NCI-H1048 (cell line): ENCODE results near the gene CEACAM21.
"Not testable (repeated sequence)": the region's sequence is repeated elsewhere in the genome, so short reads cannot be mapped to it uniquely, and the experiment has no call there.

ENCODE experiments used
- DNase-seq: peaks from one replicate; lab custom pipeline; 2025; lab: John Stamatoyannopoulos, UW

Gene CEACAM21

GRCh38 chr19:41549884-41550283 is 26.1 kb upstream of the CEACAM21 start:
- no peak for DNase-seq

DNA sequence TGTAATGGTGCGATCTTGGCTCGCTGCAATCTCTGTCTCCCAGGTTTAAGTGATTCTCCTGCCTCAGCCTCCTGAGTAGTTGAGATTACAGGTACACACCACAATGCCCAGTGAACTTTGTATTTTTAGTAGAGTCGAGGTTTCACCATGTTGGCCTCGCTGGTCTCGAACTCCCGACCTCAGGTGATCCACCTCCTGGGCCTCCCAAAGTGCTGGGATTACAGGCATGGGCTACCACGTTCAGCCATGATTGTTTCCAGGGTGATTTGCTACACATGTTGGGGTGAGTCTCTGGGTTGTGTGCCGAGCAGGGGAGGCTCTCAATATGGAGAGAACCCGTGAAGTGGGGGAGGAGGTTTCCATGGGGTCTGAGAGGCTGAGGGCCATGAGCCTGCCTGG is 24.8 kb upstream of the CEACAM21 start:
- no peak for DNase-seq

DNA sequence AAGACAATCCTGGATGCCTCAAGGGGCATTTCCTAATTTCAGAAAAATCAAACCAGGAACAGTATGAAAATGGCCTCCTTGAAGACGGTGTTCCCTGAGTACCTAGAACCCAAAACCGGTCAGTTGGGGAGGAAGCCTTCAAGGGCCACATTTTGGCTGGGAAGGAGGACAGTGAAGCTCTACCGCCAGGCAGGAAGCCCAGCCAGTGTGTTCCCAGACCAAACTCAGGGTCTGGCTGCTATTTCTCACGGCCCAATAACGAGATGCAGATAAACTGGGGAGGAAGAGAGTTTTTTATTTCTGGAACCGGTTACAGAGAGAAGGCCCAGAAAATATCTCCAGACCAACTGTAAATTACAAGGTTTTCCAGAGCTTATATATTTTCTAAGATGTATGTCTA is 24.3 kb upstream of the CEACAM21 start:
- no peak for DNase-seq

GRCh38 chr19:41552558-41552957 is 23.4 kb upstream of the CEACAM21 start:
- no peak for DNase-seq

DNA sequence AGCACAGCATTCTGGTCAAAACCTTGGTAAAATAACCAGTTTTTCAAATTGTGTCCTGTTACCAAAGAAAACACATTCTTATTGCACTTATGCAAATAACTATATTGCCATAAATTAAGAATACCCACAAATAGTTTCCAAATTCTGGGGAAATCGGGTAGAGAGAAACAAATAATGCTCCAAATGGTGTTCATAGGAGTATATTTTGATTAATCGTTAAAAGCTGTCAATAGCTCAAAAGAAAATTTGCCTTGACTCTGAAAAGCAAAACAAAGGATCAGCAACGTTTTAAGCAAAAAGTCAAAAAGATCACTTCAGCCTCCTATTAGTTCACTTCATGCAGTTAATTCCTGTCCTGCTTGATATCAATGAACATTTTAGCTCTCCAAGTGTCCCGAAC is 22.2 kb upstream of the CEACAM21 start:
- DNase-seq: no peak

DNA sequence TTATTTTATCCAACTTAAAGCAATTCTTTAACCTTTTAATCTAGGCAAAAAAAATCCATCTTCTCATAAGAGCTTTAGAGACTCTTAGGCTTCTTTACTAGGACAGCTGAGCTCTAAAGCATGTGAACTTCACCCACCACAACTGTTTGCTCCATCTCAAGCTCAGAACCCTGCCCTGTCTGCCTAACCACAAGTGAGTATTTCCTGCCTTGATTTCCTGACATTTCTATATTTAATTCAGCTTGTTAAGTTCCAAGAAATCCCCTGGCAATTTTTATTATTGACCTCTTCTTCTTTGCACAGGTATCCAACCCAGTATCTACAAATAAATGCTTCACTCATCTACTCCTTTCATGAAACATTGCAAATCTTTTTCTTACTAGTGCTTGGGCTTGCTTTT is 21.1 kb upstream of the CEACAM21 start:
- DNase-seq: no peak

- no peak for DNase-seq
Observed at GRCh38 chr19:41555748-41556147, 20.2 kb upstream of the CEACAM21 start.

GRCh38 chr19:41563854-41564514 is 12.0 kb upstream of the CEACAM21 start:
- DNase-seq: no peak

GRCh38 chr19:41564515-41565378 is 11.2 kb upstream of the CEACAM21 start:
- DNase-seq: no peak

GRCh38 chr19:41565379-41565720 is 10.6 kb upstream of the CEACAM21 start:
- no peak for DNase-seq

GRCh38 chr19:41566001-41566400 is 10.0 kb upstream of the CEACAM21 start:
- no peak for DNase-seq

DNA sequence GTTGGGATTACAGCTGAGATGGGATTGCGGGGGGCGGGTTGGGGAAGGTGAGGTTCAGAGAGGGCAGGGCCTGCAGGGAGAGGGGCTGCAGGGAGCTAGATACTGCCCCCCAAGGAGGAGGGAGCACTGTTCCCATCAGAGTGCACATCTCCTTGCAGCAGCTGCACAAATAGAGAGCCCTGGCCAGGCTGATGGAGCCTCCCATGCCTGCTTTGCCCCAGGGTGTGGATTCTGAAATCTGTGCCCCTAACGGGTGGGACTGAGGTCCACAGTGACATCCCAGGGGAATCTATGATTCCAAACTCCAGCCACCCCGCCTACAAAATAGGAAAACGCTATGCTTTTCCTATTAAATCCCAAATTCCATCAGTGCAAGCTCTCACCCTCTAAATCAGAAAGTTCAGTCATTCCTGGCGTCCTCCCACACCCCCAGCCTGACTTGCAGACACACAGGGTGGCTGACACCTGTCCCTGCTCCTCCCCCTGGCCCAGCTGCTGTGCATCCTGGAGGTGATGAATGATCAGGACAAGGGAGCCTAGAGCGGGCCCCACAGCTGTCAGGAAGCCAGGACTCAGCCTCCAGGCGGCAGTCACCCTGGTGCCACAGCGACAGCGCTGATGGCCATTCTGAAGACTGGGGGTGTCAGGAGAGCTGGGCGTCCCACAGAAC is 6.3 kb upstream of the CEACAM21 start:
- DNase-seq: no peak

DNA sequence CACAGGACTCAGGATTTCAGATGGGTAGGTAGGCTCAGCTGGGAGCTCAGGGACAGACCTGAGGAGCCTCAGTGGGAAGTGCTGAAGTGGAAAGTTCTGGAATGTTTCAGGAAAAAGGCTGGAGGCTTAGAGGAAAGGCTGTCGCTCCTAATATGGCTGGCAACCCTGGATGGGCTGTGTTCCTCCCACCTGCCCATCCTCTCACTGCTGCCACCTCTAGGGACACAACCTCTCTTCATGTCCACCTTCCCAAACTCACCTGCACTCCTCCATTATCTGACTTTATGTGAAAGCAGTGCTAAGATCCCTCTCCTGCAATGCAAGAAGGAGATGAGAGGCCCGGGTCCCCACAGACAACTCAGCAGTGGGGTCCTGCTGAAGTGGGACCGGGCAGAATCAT is 5.8 kb upstream of the CEACAM21 start:
- no peak for DNase-seq

DNA sequence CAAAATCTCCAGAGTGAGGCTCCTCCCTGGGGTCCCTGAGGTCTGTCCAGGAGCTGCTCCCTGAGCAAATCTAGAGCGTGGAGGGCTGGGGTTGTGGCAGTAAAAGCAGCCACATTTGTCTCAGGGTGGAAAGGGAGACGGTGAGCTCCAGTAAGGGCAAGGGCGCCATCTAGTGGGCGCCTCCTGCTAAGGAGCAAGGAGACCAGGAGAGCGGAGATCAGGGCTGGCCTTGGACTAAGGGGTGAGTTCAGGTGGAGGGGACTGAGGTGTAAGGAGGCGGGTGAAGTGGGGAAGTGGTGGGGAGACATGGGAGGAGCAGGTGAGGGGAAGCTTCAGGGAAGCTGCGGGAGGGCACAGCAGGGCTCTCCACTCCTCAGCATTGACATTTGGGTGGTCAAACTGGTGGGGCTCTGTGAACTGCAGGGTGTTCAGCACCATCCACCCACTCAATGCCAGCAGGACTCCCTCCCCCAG is 5.3 kb upstream of the CEACAM21 start:
- DNase-seq: peak; percentile 27

DNA sequence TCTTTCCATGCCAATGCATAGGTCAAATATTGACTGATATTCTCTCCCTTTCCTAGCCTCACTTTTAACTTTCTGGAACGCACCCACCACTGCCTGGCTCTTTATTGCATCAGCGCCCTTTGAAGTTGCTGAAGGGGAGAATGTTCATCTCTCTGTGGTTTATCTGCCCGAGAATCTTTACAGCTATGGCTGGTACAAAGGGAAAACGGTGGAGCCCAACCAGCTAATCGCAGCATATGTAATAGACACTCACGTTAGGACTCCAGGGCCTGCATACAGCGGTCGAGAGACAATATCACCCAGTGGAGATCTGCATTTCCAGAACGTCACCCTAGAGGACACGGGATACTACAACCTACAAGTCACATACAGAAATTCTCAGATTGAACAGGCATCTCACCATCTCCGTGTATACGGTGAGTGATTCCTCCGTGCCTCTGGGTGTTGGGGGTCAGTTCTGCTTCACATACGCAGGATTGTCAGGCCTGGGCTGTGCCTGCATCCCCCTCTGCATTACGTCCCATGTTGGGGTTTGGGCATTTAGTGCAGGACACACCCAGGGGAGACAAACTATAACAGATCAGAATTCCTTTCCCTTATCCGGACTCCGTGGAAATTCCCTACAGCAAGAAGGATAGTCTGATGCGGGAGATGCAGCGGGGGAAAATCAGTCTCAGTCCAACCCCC is 1.3 kb downstream of the CEACAM21 start:
- DNase-seq: no peak

GRCh38 chr19:41577833-41578232 is 1.9 kb downstream of the CEACAM21 start:
- DNase-seq: no peak

- no peak for DNase-seq
Observed at GRCh38 chr19:41578886-41579285, 2.9 kb downstream of the CEACAM21 start.

- not testable (repeated sequence) for DNase-seq
Observed at GRCh38 chr19:41581068-41581467, 5.1 kb downstream of the CEACAM21 start.

DNA sequence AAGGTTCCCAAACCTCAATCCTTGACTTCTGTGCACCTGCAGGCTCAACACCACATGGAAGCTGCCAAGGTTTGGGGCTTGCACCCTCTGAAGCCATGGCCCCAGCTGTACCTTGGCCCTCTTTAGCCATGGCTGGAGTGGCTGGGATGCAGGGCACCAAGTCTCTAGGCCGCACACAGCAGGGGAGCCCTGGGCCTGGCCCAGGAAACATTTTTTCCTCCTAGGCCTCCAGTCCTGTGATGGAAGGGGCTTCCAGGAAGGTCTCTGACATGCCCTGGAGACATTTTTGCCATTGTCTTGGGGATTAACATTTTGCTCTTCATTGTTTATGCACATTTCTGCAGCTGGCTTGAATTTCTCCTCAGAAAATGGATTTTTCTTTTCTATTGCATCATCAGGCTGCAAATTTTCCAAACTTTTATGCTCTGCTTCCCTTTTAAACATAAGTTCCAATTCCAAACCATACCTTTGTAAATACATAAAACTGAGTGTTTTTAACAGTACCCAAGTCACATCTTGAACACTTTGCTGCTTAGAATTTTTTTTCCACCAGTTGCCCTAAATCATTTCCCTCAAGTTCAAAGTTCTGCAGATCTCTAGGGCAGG is 6.7 kb downstream of the CEACAM21 start:
- not testable (repeated sequence) for DNase-seq

DNA sequence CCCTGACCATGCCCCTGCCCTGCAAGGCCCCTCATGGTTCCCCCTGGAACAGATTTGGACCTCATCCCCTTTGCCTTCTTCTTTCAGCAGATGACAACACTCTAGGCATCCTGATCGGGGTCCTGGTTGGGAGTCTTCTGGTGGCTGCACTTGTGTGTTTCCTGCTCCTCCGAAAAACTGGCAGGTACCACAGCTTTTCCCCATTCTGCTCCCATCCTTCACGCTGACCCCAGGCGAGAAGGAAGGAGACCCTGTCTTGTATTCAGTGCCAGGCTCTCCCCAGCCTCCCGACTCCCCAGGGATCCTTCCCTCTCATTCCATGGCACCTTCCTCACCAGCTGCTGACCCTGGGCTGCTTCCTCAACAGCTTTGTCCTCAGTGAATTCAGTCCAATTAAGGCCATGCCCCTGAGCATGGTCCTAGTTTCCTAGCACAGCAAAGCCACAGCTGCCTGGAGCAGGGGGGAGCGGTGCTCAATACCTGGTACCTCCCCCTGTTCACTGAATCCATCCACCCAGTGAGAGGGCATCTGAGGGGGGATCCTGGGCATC is 8.4 kb downstream of the CEACAM21 start:
- DNase-seq: no peak

GRCh38 chr19:41584931-41585330 is 9.0 kb downstream of the CEACAM21 start:
- no peak for DNase-seq

- DNase-seq: no peak
Observed at GRCh38 chr19:41586064-41586463, 10.1 kb downstream of the CEACAM21 start.
